ENCODE results near the gene ATP8A2.
"Not testable (repeated sequence)": the region's sequence is repeated elsewhere in the genome, so short reads cannot be mapped to it uniquely, and the experiment has no call there.

ATP8A2 gene

GRCh38 chr13:25803641-25804040, 431.9 kb downstream of the ATP8A2 start:
- TF ChIP-seq CTCF (IDR thresholded peaks at IDR 0.05; ENCODE audit: low read depth, low read length) = no peak
- no peak overlapping the region for H3K4me3 ChIP-seq (ENCODE audit: low read depth, low read length)

- no peak overlapping the region for H3K4me3 ChIP-seq (ENCODE audit: low read depth, low read length)
- no peak for TF ChIP-seq CTCF (IDR thresholded peaks at IDR 0.05; ENCODE audit: low read depth, low read length)
These were observed 434.6 kb downstream of the ATP8A2 start for GRCh38 chr13:25806264-25806974.

- no peak for TF ChIP-seq CTCF (IDR thresholded peaks at IDR 0.05; ENCODE audit: low read depth, low read length)
- H3K4me3 ChIP-seq (ENCODE audit: low read depth, low read length) = no peak overlapping the region
These were observed 435.8 kb downstream of the ATP8A2 start for GRCh38 chr13:25807562-25807961.

- no peak overlapping the region for H3K4me3 ChIP-seq (ENCODE audit: low read depth, low read length)
- TF ChIP-seq CTCF (IDR thresholded peaks at IDR 0.05; ENCODE audit: low read depth, low read length) = no peak
These were observed 439.7 kb downstream of the ATP8A2 start for GRCh38 chr13:25811506-25811905.

- no peak overlapping the region for H3K4me3 ChIP-seq (ENCODE audit: low read depth, low read length)
- no peak for TF ChIP-seq CTCF (IDR thresholded peaks at IDR 0.05; ENCODE audit: low read depth, low read length)
These were observed 444.5 kb downstream of the ATP8A2 start for GRCh38 chr13:25816239-25816638.

- no peak for TF ChIP-seq CTCF (IDR thresholded peaks at IDR 0.05; ENCODE audit: low read depth, low read length)
These were observed 448.2 kb downstream of the ATP8A2 start for GRCh38 chr13:25819856-25820530.

GRCh38 chr13:25821776-25822175, 450.0 kb downstream of the ATP8A2 start:
- no peak overlapping the region for H3K4me3 ChIP-seq (ENCODE audit: low read depth, low read length)
- TF ChIP-seq CTCF (IDR thresholded peaks at IDR 0.05; ENCODE audit: low read depth, low read length) = no peak

More at GRCh38 chr13:25819856-25820530, 448.2 kb downstream of the ATP8A2 start:
- H3K4me3 ChIP-seq (ENCODE audit: low read depth, low read length) = no peak overlapping the region

- not testable (repeated sequence) for H3K4me3 ChIP-seq (ENCODE audit: low read depth, low read length)
These were observed 455.4 kb downstream of the ATP8A2 start for GRCh38 chr13:25827221-25827620.

Data from WI38 (cell line).